HL-60 (cell line): ENCODE data around the gene CRIP1.

Experiments
- DNase-seq, 2 experiments: peaks; one replicate each; pipeline ENCODE4 v3.0.0-alpha.2; 2010 to 2020; ENCODE audit warnings: low read depth in 1 of 2, low spot score in 1 of 2
- H3K27ac ChIP-seq: fragments of 250-450 bp; sonication (Bioruptor Pico); replicated peaks from 2 replicates; pipeline ENCODE4 v1.5.1; 2020; ENCODE audit warnings: mild to moderate bottlenecking, moderate library complexity
- H3K27me3 ChIP-seq: fragments of 250-450 bp; sonication (Bioruptor Pico); 2 replicates; pipeline ENCODE4 v1.5.1; 2021; ENCODE audit warnings: mild to moderate bottlenecking, moderate library complexity; ENCODE audit not compliant: insufficient read depth, poor library complexity, severe bottlenecking
- H3K4me3 ChIP-seq: replicated peaks from 2 replicates; pipeline ENCODE4 v1.5.1; 2011; ENCODE audit warnings: mild to moderate bottlenecking, control low read depth, low read length; ENCODE audit not compliant: insufficient read depth
- GABPA ChIP-seq: IDR thresholded peaks from 2 replicates; pipeline ENCODE4 v1.6.1; 2012; ENCODE audit warnings: low read depth
- POLR2AphosphoS5 ChIP-seq: IDR thresholded peaks from 2 replicates; pipeline ENCODE4 v1.6.1; 2012; ENCODE audit warnings: low read depth
- SPI1 ChIP-seq: IDR thresholded peaks from 2 replicates; pipeline ENCODE4 v1.6.1; 2012; ENCODE audit warnings: low read depth, mild to moderate bottlenecking, borderline replicate concordance
- TF ChIP-seq, protein P1 (sequence below): IDR thresholded peaks from 2 replicates; pipeline ENCODE4 v1.6.1; 2012; ENCODE audit warnings: low read depth; ENCODE audit not compliant: insufficient replicate concordance
- TF ChIP-seq, protein P2 (sequence below): IDR thresholded peaks from one replicate; pipeline ENCODE4 v1.5.1; 2011; ENCODE audit warnings: low read length, control low read depth, inconsistent platforms; ENCODE audit not compliant: insufficient read depth

The CRIP1 gene

DNA sequence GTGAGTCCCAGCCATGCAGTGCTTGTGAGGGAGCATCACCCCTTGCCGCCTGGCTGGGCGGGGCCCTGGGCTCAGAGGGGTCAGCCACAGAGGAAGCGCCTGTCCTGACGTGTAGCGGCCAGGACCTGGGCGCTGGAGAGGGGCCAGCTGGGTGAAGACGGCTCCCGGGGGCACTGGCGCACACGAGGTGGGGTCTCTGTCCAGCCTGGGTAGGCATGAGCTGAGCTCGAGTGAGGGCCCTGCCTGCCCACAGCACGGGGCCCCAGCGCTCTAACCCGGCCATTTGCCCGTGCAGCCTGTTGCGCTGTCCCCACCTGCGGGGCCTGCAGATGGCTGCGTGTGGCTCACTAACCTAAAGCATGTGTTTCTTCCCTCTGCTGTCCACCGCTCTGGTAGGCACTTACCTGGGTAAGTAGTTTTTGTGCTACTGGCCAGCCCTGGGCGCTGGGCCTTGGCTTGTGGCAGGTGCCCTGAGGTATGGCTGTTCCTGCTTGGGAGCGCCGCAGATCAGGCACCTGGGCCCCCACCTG, 18.7 kb upstream of the CRIP1 start:
- H3K27me3 ChIP-seq, result no peaks in the 10 kb centered on the region
- H3K4me3 ChIP-seq, result no peak overlapping the region
- H3K27ac ChIP-seq, result no peak overlapping the region
- no peak for DNase-seq
- TF ChIP-seq, protein P1, sequence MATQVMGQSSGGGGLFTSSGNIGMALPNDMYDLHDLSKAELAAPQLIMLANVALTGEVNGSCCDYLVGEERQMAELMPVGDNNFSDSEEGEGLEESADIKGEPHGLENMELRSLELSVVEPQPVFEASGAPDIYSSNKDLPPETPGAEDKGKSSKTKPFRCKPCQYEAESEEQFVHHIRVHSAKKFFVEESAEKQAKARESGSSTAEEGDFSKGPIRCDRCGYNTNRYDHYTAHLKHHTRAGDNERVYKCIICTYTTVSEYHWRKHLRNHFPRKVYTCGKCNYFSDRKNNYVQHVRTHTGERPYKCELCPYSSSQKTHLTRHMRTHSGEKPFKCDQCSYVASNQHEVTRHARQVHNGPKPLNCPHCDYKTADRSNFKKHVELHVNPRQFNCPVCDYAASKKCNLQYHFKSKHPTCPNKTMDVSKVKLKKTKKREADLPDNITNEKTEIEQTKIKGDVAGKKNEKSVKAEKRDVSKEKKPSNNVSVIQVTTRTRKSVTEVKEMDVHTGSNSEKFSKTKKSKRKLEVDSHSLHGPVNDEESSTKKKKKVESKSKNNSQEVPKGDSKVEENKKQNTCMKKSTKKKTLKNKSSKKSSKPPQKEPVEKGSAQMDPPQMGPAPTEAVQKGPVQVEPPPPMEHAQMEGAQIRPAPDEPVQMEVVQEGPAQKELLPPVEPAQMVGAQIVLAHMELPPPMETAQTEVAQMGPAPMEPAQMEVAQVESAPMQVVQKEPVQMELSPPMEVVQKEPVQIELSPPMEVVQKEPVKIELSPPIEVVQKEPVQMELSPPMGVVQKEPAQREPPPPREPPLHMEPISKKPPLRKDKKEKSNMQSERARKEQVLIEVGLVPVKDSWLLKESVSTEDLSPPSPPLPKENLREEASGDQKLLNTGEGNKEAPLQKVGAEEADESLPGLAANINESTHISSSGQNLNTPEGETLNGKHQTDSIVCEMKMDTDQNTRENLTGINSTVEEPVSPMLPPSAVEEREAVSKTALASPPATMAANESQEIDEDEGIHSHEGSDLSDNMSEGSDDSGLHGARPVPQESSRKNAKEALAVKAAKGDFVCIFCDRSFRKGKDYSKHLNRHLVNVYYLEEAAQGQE, result no peak
- no peak for TF ChIP-seq POLR2AphosphoS5
- TF ChIP-seq GABPA, result no peak
- no peak for TF ChIP-seq SPI1
- TF ChIP-seq, protein P2, sequence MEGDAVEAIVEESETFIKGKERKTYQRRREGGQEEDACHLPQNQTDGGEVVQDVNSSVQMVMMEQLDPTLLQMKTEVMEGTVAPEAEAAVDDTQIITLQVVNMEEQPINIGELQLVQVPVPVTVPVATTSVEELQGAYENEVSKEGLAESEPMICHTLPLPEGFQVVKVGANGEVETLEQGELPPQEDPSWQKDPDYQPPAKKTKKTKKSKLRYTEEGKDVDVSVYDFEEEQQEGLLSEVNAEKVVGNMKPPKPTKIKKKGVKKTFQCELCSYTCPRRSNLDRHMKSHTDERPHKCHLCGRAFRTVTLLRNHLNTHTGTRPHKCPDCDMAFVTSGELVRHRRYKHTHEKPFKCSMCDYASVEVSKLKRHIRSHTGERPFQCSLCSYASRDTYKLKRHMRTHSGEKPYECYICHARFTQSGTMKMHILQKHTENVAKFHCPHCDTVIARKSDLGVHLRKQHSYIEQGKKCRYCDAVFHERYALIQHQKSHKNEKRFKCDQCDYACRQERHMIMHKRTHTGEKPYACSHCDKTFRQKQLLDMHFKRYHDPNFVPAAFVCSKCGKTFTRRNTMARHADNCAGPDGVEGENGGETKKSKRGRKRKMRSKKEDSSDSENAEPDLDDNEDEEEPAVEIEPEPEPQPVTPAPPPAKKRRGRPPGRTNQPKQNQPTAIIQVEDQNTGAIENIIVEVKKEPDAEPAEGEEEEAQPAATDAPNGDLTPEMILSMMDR, result no peak

DNA sequence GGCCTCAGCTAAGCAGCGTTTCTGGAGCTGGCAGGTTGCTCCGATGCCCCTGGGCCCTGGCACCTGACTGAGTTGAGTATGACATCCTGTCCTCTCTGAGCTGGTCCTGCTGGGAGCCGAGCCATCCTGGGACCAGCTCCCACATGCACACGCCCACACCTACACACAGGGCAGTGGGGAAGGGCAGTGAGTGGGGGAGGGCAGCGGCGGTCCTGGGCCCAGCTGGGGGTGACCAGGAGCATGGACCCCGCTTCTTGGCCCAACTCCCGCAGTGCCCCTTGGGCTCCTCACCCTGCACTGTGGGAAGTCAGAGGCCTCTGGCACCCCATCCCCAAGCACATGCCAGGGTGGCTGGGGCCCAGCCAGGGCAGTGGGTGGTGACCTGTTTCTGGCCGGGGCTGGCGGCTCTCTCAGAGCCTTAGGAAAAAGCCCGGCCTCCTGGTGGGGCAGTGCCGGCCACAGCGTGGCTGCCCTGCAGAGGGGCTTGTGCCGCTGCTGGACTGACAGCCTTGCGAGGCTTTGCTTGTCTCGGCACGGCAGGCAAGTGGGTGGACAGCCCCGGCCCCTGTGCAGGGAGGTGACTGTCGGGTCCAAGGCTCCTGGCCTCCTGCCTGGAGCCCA, 18.0 kb upstream of the CRIP1 start:
- Histone ChIP-seq H3K27me3 (peaks cover 5% of the 10 kb centered on the region), H3K4me3 (no peak overlapping the region), H3K27ac (no peak overlapping the region)
- DNase-seq, result no peak
- no peak for TF ChIP-seq SPI1
- TF ChIP-seq, protein P1, result no peak
- TF ChIP-seq POLR2AphosphoS5, result no peak
- TF ChIP-seq, protein P2, result no peak
- no peak for TF ChIP-seq GABPA

DNA sequence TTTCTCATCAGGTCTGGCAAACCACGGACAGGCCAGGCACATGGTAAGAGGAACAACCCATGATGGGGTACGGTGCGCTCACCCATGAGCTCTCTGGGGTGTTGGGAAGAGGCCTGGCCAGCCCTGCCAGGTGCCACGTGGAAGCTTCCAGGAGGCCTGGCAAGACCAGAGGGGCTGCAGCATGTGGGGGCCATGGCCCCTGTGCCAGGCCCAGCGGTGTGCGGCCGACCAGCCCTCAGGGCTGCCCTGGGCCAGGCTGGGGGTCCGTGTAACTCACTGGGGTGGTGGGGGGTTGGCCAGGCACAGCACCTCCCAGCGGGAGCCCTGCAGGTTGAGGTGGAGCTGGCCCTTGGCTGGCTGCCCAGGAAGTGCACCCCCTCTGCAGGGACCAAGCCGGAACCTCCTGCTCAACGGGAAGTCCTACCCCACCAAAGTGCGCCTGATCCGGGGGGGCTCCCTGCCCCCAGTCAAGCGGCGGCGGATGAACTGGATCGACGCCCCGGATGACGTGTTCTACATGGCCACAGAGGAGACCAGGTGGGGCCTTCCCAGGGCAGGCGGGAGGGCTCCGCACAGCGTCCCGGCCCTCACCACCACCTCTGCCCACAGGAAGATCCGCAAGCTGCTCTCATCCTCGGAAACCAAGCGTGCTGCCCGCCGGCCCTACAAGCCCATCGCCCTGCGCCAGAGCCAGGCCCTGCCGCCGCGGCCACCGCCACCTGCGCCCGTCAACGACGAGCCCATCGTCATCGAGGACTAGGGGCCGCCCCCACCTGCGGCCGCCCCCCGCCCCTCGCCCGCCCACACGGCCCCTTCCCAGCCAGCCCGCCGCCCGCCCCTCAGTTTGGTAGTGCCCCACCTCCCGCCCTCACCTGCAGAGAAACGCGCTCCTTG, 17.0 kb upstream of the CRIP1 start:
- no peak for DNase-seq
- TF ChIP-seq, protein P1, result no peak
- Histone ChIP-seq H3K4me3 (no peak overlapping the region), H3K27ac (no peak overlapping the region), H3K27me3 (peaks cover 10% of the 10 kb centered on the region)
